ENCODE results near the gene TGM2.

The TGM2 gene

GRCh38 chr20:38199501-38200390, 34.7 kb upstream of the TGM2 start:
- no peak for DNase-seq (ENCODE audit: low read depth in 2 of 2)

- DNase-seq (ENCODE audit: low read depth in 2 of 2): no peak
Measured at GRCh38 chr20:38198238-38198861, 33.3 kb upstream of the TGM2 start.

GRCh38 chr20:38197619-38198018, 32.5 kb upstream of the TGM2 start:
- DNase-seq (ENCODE audit: low read depth in 2 of 2): no peak

- DNase-seq (ENCODE audit: low read depth in 2 of 2): no peak
Measured at GRCh38 chr20:38197217-38197616, 32.1 kb upstream of the TGM2 start.

GRCh38 chr20:38196592-38196991, 31.5 kb upstream of the TGM2 start:
- DNase-seq (ENCODE audit: low read depth in 2 of 2): no peak

GRCh38 chr20:38196076-38196475, 31.0 kb upstream of the TGM2 start:
- no peak for DNase-seq (ENCODE audit: low read depth in 2 of 2)

- DNase-seq (ENCODE audit: low read depth in 2 of 2): no peak
Measured at GRCh38 chr20:38195521-38195920, 30.5 kb upstream of the TGM2 start.

GRCh38 chr20:38194971-38195504, 30.0 kb upstream of the TGM2 start:
- no peak for DNase-seq (ENCODE audit: low read depth in 2 of 2)

GRCh38 chr20:38193586-38194105, 28.6 kb upstream of the TGM2 start:
- DNase-seq (ENCODE audit: low read depth in 2 of 2): no peak

- DNase-seq (ENCODE audit: low read depth in 2 of 2): no peak
Measured at GRCh38 chr20:38192323-38192885, 27.3 kb upstream of the TGM2 start.

GRCh38 chr20:38191654-38192053, 26.6 kb upstream of the TGM2 start:
- DNase-seq (ENCODE audit: low read depth in 2 of 2): no peak

GRCh38 chr20:38190936-38191371, 25.9 kb upstream of the TGM2 start:
- DNase-seq (ENCODE audit: low read depth in 2 of 2): no peak

- no peak for DNase-seq (ENCODE audit: low read depth in 2 of 2)
Measured at GRCh38 chr20:38190166-38190565, 25.1 kb upstream of the TGM2 start.

- DNase-seq (ENCODE audit: low read depth in 2 of 2): no peak
Measured at GRCh38 chr20:38187517-38187916, 22.4 kb upstream of the TGM2 start.

GRCh38 chr20:38186788-38187221, 21.7 kb upstream of the TGM2 start:
- DNase-seq (ENCODE audit: low read depth in 2 of 2): no peak

GRCh38 chr20:38184101-38184500, 19.0 kb upstream of the TGM2 start:
- no peak for DNase-seq (ENCODE audit: low read depth in 2 of 2)

- DNase-seq (ENCODE audit: low read depth in 2 of 2): no peak
Measured at GRCh38 chr20:38181971-38182370, 16.9 kb upstream of the TGM2 start.

GRCh38 chr20:38181207-38181801, 16.2 kb upstream of the TGM2 start:
- no peak for DNase-seq (ENCODE audit: low read depth in 2 of 2)

GRCh38 chr20:38180781-38181180, 15.7 kb upstream of the TGM2 start:
- no peak for DNase-seq (ENCODE audit: low read depth in 2 of 2)

GRCh38 chr20:38179846-38180245, 14.8 kb upstream of the TGM2 start:
- no peak for DNase-seq (ENCODE audit: low read depth in 2 of 2)

GRCh38 chr20:38178581-38178980, 13.5 kb upstream of the TGM2 start:
- DNase-seq (ENCODE audit: low read depth in 2 of 2): no peak

- no peak for DNase-seq (ENCODE audit: low read depth in 2 of 2)
Measured at GRCh38 chr20:38178065-38178491, 13.0 kb upstream of the TGM2 start.

Measured in stimulated activated CD8-positive, alpha-beta memory T cell treated with anti-CD3 and anti-CD28 coated beads, Interleukin-7, amount 100 ng/mL, for 1 hour (primary cell).